GM12878 (cell line): Measurements from ENCODE around the gene PGBD4. TPM values are rescaled to one million over a fixed set of nuclear protein-coding genes. Genes with fewer than 3 reads are reported as not detected.

Experiments
- ATAC-seq: fragments of 200-7000 bp; cut with Tn5 transposase; 3 replicates; pipeline ENCODE4 v1.9.1; 2020; ENCODE audit warnings: mild to moderate bottlenecking, moderate library complexity
- BruUV-seq: library from RNA; stranded (reverse); fragments of 400-500 nt; replicated peaks from 2 replicates; lab custom pipeline; 2021; lab: Mats Ljungman, UMichigan
- CTCF ChIA-PET: fragments of 300-600 bp; sonication (Branson Sonifier 250); formaldehyde crosslinking; extraction: SDS; loops from one replicate; lab custom pipeline; 2021; ENCODE audit warnings: inconsistent platforms; lab: Yijun Ruan, JAX
- POLR2A ChIA-PET: fragments of 350-600 bp; formaldehyde crosslinking; extraction: SDS; loops from one replicate; lab custom pipeline; 2021; ENCODE audit warnings: inconsistent platforms; lab: Charles Lee
- RAD21 ChIA-PET: fragments of 300-600 bp; sonication (Branson Sonifier 250); formaldehyde crosslinking; loops from one replicate; lab custom pipeline; 2023; ENCODE audit warnings: antibody characterized with exemption; ENCODE audit not compliant: unreplicated experiment; lab: Charles Lee
- SMC1A ChIA-PET: fragments of 300-600 bp; sonication (Branson Sonifier 250); formaldehyde crosslinking; loops from one replicate; lab custom pipeline; 2023; ENCODE audit not compliant: unreplicated experiment, uncharacterized antibody; lab: Charles Lee
- DNase-seq: peaks from one replicate; pipeline ENCODE4 v3.0.0-alpha.2; 2011; ENCODE audit warnings: low read depth, low spot score
- FAIRE-seq: peaks from 3 replicates; lab custom pipeline; 2011; peaks lifted over from hg19 to GRCh38; lab: Jason Lieb, UNC
- H2AFZ ChIP-seq: 2 replicates; pipeline ENCODE4 v1.6.0; 2011; ENCODE audit warnings: low read depth, low read length, control low read depth; ENCODE audit not compliant: control insufficient read depth
- H3K27ac ChIP-seq: 2 replicates; pipeline ENCODE4 v1.5.1; 2011; ENCODE audit warnings: control low read depth; ENCODE audit not compliant: control insufficient read depth, insufficient read depth
- H3K27me3 ChIP-seq, 2 experiments: replicated peaks in 1 of 2; 2 replicates each; pipeline versions ENCODE4 v1.6.0 to v1.6.1; 2011; ENCODE audit warnings: low read length in 1 of 2; ENCODE audit not compliant: control insufficient read depth in 2 of 2, insufficient read depth in 2 of 2
- H3K36me3 ChIP-seq, 2 experiments: 2 replicates each; pipeline ENCODE4 v1.5.1; 2011; ENCODE audit warnings: low read length in 1 of 2; ENCODE audit not compliant: control insufficient read depth in 2 of 2, insufficient read depth in 2 of 2
- H3K4me1 ChIP-seq: 2 replicates; pipeline ENCODE4 v1.6.1; 2011; ENCODE audit warnings: mild to moderate bottlenecking, low read length, moderate library complexity, mixed read lengths; ENCODE audit not compliant: control insufficient read depth, insufficient read depth
- H3K4me2 ChIP-seq: 2 replicates; pipeline ENCODE4 v1.6.0; 2011; ENCODE audit warnings: control low read depth; ENCODE audit not compliant: control insufficient read depth, insufficient read depth
- H3K4me3 ChIP-seq: fragments of 200-600 bp; sonication (generic); 2 replicates; pipeline ENCODE4 v1.5.1; 2016
- H3K79me2 ChIP-seq: 2 replicates; pipeline ENCODE4 v1.6.0; 2011; ENCODE audit warnings: low read length; ENCODE audit not compliant: control insufficient read depth, insufficient read depth
- H3K9ac ChIP-seq: 2 replicates; pipeline ENCODE4 v1.8.0; 2011; ENCODE audit warnings: low read length, control low read depth, mixed read lengths; ENCODE audit not compliant: control insufficient read depth, insufficient read depth
- H3K9me3 ChIP-seq: replicated peaks from 3 replicates; pipeline ENCODE4 v1.5.1; 2011; ENCODE audit warnings: mild to moderate bottlenecking, low read length; ENCODE audit not compliant: control insufficient read depth, insufficient read depth
- H4K20me1 ChIP-seq: 2 replicates; pipeline ENCODE4 v1.6.0; 2011; ENCODE audit not compliant: control insufficient read depth, insufficient read depth
- ATF7 ChIP-seq: fragments of 450-650 bp; IDR thresholded peaks from 2 replicates; pipeline ENCODE4 v1.6.1; 2016; ENCODE audit warnings: low read depth, mild to moderate bottlenecking
- CEBPZ ChIP-seq: fragments of 150-350 bp; IDR thresholded peaks from 2 replicates; pipeline ENCODE4 v1.6.1; 2016; ENCODE audit warnings: low read depth, low read length
- EP300 ChIP-seq, 2 experiments: fragments of 150-350 bp in 1 of 2; IDR thresholded peaks; 2 replicates each; pipeline ENCODE4 v1.6.1; 2011 to 2012; ENCODE audit warnings: low read depth in 2 of 2, low read length in 2 of 2, borderline replicate concordance in 1 of 2, improper control_type of control experiment in 1 of 2, inconsistent platforms in 1 of 2; ENCODE audit not compliant: control insufficient read depth in 1 of 2
- GATAD2B ChIP-seq: fragments of 450-650 bp; conservative IDR thresholded peaks from 2 replicates; pipeline ENCODE4 v1.6.1; 2017; ENCODE audit warnings: low read depth, mild to moderate bottlenecking, moderate library complexity
- IRF3 ChIP-seq: fragments of 450-650 bp; IDR thresholded peaks from 2 replicates; pipeline ENCODE4 v1.6.1; 2014; ENCODE audit warnings: mild to moderate bottlenecking
- YBX1 ChIP-seq: fragments of 450-650 bp; IDR thresholded peaks from 2 replicates; pipeline ENCODE4 v1.6.1; 2016; ENCODE audit warnings: antibody characterized with exemption
- ZZZ3 ChIP-seq: IDR thresholded peaks from 2 replicates; pipeline ENCODE4 v1.6.1; 2011; ENCODE audit warnings: low read depth; ENCODE audit not compliant: control insufficient read depth, insufficient read length
- WGBS: methylation state at CpG from one replicate; pipeline ENCODE4 v1.1.6; 2016; ENCODE audit warnings: low lambda C conversion rate; ENCODE audit not compliant: insufficient replicate concordance, insufficient coverage; ENCODE audit errors: missing lambda C conversion rate; 5-methylcytosine and 5-hydroxymethylcytosine counted together
- in situ Hi-C: fragments of 300-500 bp; cut with MboI; formaldehyde crosslinking; loops from 9 replicates; pipeline ENCODE4 v1.14.3; 2018; ENCODE audit warnings: mixed read lengths
- intact Hi-C: fragments of 100-400 bp; cut with micrococcal nuclease; formaldehyde crosslinking; loops from one replicate; pipeline ENCODE4 v1.14.2; 2022; ENCODE audit not compliant: unreplicated experiment
- polyA plus RNA-seq, 11 experiments: library from polyadenylated mRNA; depleted of rRNA in 4 of 11; unstranded in 6 of 11; stranded (reverse) in 5 of 11; fragments of >200 nt; fragmentation: Nextera tagmentation in 4 of 11; fragmentation: Illumina TruSeq in 1 of 11; extraction: Ambion mirVana in 4 of 11; extraction: Trizol in 1 of 11; gene quantifications; 1 replicate in 1 of 11; 2 replicates in 10 of 11; pipeline versions ENCODE4 v1.2.1 to v1.2.3, GENCODE V29; 2011 to 2016; ENCODE audit warnings: inconsistent platforms in 2 of 11, missing spikeins in 2 of 11, low read depth in 1 of 11
- total RNA-seq, 4 experiments: library from RNA; depleted of rRNA in 3 of 4; stranded (reverse); fragments of >200 nt in 3 of 4; fragmentation: Illumina TruSeq in 1 of 4; extraction: Trizol in 1 of 4; gene quantifications; 2 replicates each; pipeline versions ENCODE4 v1.2.1 to v1.2.3, GENCODE V29; 2013 to 2021

PGBD4 gene
- total and polyA plus RNA-seq, 10 of the 15 experiments (the other 5 are each of a cell fraction or from before 2014, with no cell fraction given), result 1.2 to 5.8 (median 2.8) TPM

GRCh38 chr15:34079904-34080303, 22.0 kb upstream of the PGBD4 start:
- RAD21 ChIA-PET, result no interaction called here
- no peak for DNase-seq
- TF ChIP-seq ATF7 (no peak), CEBPZ (no peak), YBX1 (no peak), GATAD2B (no peak), IRF3 (no peak), EP300 (IDR thresholded peaks at IDR 0.05; ENCODE audit: borderline replicate concordance in 1 of 2, control insufficient read depth in 1 of 2, low read depth in 2 of 2, low read length in 2 of 2) (no peak), ZZZ3 (no peak)
- TF ChIP-seq, all 136 proteins: peak for 0
- WGBS, result 98% methylated on average over 4 of the region's 4 CpGs
- intact Hi-C loops (no loop called here), in situ Hi-C loops (no loop called here)
- Histone ChIP-seq H3K79me2 (no peaks in the 10 kb centered on the region), H3K27ac (no peak overlapping the region), H3K4me1 (no peaks in the 10 kb centered on the region), H3K4me3 (no peak overlapping the region), H3K4me2 (no peak overlapping the region), H3K9ac (no peak overlapping the region), H4K20me1 (no peaks in the 10 kb centered on the region), H3K9me3 (no peaks in the 10 kb centered on the region), H3K27me3 (no peaks in the 10 kb centered on the region), H3K36me3 (peaks cover 4 to 6% of the 10 kb centered on the region in 2 experiments; a peak in 2 of 4 replicates), H2AFZ (no peak overlapping the region)
- POLR2A ChIA-PET, result no interaction called here
- SMC1A ChIA-PET, result no interaction called here
- ATAC-seq (no peak), FAIRE-seq (no peak)
- no TSS peak for BruUV-seq
- CTCF ChIA-PET, result interaction anchor here (1.0 to 1.9 kb wide), 2 partner anchors 18 to 20 kb away, joined by 4 to 7 read pairs; no protein-coding TSS in a partner anchor
